ENCODE measurements around the gene HBP1.
A peak's percentile ranks its signal among the peaks of the same experiment; 100 is the strongest.
"Not testable (repeated sequence)": the region's sequence is repeated elsewhere in the genome, so short reads cannot be mapped to it uniquely, and the experiment has no call there.

The HBP1 gene

DNA sequence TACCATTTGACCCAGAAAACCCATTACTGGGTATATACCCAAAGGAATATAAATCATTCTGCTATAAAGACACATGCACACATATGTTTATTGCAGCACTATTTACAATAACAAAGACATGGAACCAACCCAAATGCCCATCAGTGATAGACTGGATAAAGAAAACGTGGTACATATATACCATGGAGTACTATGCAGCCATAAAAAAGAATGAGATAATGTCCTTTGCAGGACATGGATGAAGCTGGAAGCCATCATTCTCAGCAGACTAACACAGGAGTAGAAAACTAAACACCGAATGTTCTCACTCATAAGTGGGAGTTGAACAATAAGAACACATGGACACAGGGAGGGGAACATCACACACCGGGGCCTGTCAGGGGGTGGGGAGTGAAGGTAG is 13.1 kb upstream of the HBP1 start:
- DNase-seq (ENCODE audit: low read depth): not testable (repeated sequence)

DNA sequence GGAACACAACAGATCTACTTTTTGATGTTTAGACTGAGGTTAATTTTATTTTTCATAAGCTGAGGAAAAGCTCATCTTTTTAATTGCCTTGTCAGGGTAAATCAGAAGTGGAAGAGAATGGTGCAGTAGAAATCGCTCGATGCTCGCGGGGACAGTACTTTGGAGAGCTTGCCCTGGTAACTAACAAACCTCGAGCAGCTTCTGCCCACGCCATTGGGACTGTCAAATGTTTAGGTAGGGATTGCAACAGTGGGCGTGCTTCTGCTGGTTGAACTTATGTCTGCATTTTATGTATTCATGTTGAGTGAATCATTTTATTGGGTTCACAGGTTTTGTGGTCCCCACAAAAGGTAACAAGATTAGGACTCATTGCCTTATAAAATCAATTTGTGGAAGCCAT is 11.7 kb upstream of the HBP1 start:
- no peak for DNase-seq (ENCODE audit: low read depth)

DNA sequence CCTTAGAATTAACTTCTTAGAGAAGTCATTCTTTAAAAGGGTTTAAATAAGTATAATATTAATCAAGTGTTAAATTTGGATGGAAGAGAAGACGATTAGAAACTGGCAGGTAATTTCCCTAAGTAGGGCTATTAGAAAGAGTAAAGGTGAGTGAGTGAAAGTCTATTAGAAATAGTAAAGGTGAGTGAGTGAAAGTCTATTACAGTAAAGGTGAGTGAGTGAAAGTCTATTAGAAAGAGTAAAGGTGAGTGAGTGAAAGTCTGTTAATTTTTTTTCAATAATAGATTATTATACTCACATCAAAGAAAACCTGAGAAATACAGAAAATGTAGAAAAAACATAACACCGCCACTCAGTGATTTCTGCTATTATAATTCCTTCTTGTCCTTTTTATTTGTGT is 10.8 kb upstream of the HBP1 start:
- DNase-seq (ENCODE audit: low read depth): no peak

DNA sequence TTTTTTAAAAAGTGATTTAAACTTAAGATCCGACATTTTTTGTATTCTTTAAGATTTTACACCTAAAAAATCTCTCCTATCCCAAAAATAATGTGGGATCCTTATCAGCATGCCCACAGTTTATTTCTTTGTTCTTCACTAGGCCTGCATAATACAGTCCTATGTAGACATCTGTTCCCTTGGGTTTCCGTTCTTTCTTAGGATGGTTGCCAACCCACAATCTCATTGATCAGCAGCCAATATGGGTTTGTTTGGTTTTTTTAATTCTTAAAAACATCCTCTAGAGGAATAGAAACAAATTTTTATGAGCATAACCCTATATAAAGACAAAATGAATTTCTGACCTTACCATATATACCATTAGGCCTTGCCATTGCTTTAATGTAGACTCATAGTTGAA is 8.4 kb upstream of the HBP1 start:
- no peak for DNase-seq (ENCODE audit: low read depth)

DNA sequence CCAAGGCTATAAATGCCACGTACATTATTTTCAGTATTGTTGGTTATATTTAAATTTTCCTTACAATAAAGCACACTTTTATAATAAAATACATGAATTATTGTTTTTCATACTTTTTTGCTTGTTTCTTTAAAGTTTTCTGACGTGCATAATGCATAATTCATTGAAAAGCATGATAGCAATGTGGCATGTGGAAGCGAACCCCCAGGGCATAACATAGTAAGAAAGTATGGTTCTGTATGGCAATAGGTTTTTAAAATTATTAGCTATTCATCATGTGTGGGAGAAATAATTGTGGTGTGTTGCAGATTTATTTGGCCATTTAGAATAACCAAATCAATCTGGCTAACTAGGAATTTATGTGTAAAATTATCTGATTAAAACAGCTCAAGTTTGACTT is 7.4 kb upstream of the HBP1 start:
- no peak for DNase-seq (ENCODE audit: low read depth)

DNA sequence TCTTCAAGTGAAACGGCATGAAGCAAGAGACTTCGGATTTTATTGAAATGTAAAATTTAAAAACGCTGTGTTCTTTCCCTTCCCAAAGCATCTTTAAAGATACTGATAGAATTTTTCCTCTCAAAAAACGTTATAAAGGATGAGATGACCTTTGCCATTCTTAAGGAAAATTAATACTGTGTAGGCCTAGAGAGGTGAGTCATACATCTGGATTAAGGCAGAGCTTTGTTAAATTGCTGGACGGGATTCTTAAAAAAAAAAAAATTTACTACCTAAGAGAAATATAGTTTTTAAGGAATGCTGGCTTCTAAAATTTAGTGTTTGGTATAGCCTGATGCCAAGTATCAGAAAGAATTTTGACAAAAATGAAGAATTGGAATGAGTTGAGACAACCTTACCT is 6.3 kb upstream of the HBP1 start:
- DNase-seq (ENCODE audit: low read depth): peak; percentile 29

DNA sequence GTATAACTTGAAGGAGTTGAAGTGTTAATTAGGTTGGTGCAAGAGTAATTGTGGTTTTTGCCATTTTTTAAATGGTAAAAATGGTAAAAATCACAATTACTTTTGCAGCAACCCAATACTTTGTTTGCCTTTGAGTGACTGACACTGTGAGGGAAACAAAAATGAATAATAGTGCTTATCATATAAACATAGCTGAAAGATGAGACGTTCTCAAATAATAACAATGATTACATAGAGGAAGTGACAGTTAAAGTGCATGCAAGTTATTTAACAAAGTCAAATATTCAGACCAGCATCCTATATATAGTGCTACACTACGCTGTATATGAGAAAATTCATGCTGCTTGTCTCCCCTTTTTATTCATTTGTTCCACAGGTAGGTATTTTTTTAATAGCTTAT is 4.7 kb upstream of the HBP1 start:
- peak; percentile 54 for DNase-seq (ENCODE audit: low read depth)

DNA sequence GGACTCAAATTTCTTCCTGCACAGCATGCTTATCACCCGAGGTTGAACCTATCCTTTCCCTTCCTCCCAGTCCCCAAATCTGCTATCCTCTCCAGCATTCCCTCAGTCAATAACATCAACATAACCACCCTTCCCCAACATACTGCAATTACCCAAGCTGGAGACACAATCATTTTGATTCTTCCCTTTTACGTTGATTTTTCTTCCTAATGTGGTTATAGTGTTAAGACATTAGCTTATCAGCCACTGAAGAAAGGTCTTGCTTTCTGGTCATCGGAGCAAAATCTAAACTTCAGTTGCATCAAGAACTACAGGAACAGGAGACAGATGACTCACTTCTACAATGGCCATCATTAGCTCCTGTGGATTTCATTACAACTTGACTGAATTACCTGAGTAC is 3.5 kb upstream of the HBP1 start:
- DNase-seq (ENCODE audit: low read depth): peak; percentile 24

DNA sequence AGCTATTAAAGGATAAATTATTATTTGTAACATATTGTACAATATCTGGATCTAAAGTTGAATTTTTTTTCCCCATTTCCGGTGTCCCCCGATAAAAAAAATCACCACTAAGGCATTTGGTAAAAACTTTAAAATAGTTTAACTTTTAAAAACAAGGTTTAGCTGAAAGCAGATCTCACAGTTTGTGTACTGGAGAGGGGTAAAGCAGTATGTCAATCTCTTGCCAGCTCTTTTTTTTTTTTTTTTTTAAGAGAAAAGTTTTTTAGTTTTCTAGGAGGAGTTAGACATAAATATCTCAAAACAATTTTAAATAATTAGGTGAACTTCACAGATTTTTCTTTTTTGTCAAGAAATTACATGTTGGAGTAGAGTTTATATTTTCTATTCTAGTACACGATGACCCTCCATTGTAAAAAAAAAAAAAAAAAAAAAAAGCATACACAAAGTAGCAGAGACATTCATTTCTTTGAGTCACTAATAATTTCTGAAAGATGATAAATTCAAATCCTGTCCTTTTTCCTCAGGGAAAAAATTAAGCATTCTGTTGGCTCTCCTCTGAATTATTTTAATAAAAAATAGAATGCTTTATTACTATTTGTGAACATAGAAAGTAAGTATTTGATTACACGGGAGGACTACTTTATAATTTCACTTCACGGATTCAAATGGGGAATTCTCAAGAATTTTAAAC is 1.9 kb upstream of the HBP1 start:
- DNase-seq (ENCODE audit: low read depth): no peak

DNA sequence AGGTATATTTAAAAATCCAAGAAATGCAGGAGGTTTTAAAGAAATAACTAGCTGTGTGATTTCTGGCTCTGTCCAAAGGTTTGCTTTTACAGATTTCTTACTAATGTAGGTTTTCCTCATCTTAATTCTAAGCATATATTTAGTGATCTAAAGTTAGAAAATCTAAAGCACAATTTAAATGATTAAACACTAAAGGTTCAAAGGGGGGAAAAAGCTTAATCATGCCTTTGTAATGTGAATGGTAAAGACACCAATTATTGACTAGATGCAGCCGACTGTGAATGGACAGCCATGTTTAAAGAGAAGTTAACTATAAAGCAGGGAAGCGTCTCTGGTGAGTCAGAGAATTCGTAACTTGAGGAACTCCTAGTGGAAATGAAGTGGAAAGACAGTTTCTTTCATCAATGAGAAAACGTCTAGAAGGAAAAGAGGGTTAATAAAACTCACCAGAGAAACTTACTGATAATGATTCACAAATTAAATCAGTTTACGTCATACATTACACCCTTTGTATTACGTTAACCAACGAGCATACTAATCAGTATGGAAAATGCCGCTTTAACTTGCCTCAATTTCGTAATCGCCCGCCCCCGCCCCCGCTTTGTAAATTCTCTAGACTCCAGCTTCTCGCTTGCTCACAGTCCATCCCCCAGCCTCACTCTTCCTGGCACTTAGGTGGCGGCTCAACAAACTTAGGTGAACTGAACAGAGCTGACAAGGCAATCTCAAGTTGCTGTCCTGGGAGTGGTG is 1.1 kb upstream of the HBP1 start:
- peak; percentile 90 for DNase-seq (ENCODE audit: low read depth)

DNA sequence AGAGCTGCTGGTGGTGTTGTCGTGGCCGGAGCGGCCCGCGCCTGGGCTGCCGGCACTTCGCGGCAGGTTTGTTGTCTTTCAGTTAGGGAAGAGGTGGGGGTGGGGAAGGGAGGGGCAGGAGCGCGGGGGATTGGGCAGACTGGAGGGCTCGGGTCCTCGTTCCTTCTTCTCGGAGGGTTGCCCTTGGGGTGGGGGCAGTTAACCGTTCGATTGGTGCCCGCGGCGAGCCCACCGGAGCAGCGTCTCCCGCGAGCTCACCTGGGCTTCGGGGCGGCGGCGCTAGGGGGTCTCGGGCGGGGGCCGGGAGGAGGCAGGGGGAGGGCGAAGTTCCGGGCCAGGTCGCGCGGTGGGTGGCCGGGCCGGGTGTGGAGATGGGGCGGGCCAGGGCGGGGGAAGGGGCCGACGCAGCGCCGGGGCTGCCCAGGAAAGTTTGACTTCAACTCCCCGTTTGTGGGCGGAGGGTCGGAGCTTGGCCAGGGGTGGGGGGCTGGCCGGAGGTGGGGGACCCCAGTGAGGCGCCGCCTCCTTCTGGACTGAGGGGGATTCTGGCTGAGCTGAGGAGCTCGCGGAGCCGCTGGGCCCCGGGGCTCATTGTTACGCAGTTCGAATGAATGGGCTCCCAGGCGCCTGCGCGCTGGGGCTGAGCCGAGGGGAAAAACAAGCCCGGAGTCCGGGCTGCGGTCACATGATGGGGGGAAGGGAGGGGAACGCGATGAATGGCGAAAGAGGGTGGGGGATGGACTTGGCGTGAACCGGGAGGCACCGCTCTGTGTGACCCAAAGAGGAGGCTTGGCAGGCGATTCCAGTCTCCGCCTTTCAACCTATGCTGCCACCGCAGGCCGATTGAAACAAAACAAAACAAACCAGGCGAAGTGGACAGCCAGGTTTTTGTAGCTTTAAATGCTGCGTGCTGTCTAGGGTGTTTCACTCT is 582 bp downstream of the HBP1 start:
- DNase-seq (ENCODE audit: low read depth): peak; percentile 96

DNA sequence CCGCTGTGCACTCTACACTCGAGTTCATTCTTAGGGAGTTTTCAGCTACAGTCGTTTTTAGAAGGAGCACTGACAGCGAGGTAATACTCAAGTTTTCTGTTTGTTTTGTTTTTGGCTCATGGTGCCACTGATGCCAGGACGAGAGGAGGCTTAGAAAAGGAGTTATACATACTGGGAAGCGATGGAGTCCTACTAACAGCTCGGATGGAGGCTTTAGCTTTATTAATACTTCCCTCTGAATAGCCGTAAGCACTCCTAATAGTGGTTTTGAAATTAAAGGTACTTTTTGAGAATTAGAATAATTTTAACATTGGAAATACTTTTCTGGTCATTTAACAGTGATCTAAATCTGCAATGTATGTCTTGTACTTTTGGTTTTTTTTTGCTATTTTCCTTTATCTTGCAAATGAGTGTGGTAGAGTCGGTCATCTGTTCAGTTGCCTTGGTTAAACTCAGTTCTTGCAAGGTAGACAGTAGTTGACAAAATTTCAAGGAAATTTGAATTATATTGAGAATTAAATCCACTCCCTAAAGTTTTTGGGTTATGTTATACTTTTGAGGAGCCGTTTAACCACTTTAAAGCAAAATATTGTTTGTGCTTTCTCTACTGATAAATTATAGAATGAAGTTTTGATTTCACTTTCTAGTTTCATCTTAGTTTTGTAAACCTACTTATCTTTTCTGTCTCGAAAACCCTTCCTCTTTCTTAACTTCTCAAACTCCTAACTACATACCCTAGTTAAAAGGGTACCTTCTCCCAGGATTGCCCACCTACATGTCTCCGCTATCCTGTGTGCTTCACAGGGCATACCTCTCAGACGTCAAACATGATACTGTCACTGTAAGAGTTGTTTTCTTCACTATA is 1.5 kb downstream of the HBP1 start:
- no peak for DNase-seq (ENCODE audit: low read depth)

DNA sequence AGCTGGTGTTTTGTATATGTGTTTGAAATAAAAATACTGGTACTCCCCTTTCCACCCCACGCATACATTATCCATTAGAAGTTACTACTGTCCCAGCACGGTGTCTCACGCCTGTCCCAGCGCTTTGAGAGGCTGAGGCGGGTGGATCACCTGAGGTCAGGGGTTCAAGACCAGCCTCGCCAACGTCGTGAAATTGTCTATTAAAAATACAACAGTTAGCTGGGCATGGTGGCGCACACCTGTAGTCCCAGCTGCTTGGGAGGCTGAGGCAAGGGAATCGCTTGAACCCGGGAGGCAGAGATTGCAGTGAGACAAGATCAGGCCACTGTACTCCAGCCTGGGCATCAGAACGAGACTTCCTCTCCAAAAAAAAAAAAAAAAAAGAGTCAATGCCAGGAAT is 2.7 kb downstream of the HBP1 start:
- no peak for DNase-seq (ENCODE audit: low read depth)

DNA sequence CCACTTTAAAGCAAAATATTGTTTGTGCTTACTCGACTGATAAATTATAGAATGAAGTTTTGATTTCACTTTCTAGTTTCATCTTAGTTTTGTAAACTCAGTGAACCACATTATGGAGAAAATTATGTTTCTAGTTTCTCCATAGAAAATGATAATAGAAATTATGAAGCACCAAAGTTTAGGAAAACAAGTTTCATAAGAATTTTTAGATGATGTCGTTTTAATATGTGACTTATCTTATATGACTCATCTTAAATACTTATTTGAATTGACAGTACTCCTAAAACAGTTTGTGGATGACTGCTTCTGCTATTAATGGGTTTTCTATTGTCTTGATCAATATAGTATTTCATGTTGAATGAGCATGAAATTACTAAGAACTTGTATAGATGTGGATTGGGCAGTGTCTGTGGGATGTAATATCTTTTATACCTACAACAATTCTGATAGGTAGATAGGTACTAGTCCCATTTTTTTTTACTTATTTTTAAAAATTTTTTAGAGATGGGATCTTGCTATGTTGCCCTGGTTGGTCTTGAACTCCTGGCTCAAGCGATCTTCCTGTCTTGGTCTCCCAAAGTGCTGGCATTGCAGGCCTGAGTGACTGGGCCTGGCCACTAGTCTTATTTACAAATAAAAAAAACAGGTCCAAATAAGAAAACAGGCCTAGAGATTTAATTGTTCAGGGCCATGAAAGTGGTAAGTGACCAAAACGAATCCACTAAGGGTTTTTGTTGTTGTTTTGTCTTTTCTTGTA is 3.7 kb downstream of the HBP1 start:
- DNase-seq (ENCODE audit: low read depth): no peak

DNA sequence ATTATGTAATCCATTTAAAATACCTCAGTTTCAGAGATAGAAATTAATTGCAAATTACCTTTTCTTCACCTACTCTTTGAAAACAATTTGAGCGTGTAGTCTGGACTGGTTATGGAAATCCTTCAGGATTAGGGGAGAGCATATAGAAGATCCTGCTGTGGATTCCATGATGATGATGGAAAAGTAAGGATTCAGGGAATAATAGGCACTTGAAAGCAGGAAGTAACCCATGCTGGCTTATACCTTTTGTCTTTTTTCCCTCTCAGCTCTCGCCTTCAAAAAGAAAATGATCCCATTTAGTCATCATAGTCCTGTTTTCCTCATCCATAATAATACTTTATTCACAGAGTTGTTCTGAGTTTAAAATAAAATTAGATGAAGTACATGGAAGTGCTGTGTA is 4.4 kb downstream of the HBP1 start:
- no peak for DNase-seq (ENCODE audit: low read depth)

DNA sequence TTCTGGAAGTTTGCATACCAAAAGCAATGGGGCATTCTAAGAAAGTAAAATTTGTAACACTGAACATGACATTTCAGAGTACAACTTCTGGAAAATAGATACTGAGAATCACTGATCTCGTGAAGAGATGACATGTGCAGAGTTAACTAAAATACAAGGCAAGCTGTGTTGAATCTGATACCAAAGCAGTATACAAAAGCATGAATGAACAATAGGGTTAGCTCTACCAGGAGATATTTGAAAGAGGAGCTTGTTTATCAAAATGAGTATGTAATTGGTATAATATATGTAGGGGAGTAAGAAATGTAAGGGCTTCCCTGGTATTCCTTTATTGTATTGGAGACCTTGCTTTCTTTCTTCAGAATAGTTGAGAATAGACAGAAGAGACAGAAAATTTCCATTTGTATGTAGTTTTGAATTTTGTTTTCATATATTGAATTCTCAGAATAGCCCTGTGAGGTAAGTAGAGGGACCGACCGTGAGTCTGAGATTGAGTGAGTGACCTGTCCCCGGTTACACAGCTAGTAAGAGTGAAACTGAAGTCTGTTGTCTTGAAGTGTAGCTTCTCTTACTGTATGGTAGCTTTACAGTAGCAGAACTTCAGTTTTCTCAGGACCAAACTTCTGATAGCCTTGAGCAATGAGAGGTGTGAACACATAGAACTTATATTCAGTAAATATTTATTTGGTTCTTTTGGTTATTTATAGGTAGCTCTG is 5.0 kb downstream of the HBP1 start:
- DNase-seq (ENCODE audit: low read depth): no peak

DNA sequence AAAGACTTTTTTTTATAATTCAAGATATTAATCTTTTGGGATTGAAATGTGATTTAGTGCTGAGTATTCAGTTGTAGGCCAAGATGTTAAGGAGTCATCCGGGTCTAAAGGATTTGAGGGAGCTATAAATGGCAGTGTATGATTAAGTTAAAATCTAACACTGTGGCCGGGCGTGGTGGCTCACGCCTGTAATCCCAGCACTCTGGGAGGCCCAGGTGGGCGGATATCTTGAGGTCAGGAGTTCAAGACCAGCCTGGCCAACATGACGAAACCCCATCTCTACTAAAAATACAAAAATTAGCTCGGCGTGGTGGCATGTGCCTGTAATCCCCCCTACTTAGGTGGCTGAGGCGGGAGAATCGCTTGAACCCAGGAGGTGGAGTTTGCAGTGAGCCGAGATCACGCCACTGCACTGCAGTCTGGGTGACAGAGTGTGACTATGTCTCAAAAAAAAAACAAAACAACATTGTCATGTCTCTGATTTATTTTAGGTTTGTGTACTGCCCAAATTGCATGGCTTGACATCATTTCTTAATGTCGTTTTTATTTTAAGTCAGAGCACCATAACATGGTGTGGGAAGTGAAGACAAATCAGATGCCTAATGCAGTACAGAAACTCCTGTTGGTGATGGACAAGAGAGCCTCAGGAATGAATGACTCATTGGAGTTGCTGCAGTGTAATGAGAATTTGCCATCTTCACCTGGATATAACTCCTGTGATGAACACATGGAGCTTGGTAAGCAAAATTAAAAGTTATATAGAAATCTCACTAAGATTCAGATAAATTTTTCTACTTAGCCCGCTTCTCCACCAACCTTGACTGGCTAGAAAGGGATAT is 10.7 kb downstream of the HBP1 start:
- peak; percentile 74 for DNase-seq (ENCODE audit: low read depth)

DNA sequence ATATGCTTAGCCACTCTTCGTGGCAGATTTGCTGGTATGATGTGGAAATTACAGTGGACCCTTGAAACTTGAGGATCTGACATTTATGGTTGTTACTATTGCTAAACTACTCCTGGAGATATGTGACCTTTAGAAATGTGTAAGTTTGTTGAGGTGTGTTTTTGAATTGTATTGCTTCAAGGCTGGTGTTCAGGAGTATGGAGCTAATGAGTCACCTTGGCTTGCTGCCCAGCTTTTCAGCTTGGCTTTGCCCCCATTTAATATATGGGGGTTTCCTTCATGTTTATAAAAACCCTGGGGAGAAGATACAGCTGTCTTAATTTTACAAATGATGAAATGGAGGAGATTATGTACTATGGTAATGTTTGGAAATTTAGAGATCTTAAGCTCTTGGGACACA is 11.6 kb downstream of the HBP1 start:
- peak; percentile 95 for DNase-seq (ENCODE audit: low read depth)

DNA sequence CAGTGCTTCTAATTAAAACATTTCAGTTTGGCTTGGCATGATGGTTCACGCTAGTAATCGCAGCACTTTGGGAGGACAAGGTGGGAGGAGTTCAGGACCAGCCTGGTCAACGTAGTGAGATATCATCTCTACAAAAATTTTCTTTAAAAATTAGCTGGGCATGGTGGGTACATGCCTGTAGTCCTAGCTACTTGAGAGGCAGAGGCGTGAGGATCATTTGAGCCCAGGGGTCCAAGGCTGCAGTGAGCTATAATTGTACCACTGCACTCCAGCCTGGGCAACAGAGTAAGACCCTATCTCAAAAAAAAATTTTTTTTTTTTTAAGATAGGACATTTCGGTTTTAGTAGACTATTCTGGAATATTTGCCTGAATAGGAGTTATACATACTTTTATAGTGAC is 12.4 kb downstream of the HBP1 start:
- DNase-seq (ENCODE audit: low read depth): no peak

DNA sequence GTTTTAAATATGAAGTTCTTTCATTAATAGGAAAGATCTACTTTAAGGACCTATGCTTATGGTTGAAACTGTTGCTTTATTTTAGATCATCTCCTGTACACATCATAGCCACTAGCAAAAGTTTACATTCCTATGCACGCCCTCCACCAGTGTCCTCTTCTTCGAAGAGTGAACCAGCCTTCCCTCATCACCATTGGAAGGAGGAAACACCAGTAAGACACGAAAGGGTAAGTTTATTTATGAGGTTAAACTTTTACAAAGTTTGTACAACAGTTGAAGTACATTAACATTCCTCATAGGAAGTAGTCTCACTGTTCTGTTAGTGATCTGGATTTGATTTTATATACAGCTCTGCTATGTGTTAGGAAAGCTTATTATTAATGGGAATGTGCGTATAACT is 16.9 kb downstream of the HBP1 start:
- DNase-seq (ENCODE audit: low read depth): peak; percentile 26

Measured in iris pigment epithelial cell (primary cell).